ENCODE measurements around the gene SLC2A5.
"Not testable (repeated sequence)": the region's sequence is repeated elsewhere in the genome, so short reads cannot be mapped to it uniquely, and the experiment has no call there.

SLC2A5 gene

DNA sequence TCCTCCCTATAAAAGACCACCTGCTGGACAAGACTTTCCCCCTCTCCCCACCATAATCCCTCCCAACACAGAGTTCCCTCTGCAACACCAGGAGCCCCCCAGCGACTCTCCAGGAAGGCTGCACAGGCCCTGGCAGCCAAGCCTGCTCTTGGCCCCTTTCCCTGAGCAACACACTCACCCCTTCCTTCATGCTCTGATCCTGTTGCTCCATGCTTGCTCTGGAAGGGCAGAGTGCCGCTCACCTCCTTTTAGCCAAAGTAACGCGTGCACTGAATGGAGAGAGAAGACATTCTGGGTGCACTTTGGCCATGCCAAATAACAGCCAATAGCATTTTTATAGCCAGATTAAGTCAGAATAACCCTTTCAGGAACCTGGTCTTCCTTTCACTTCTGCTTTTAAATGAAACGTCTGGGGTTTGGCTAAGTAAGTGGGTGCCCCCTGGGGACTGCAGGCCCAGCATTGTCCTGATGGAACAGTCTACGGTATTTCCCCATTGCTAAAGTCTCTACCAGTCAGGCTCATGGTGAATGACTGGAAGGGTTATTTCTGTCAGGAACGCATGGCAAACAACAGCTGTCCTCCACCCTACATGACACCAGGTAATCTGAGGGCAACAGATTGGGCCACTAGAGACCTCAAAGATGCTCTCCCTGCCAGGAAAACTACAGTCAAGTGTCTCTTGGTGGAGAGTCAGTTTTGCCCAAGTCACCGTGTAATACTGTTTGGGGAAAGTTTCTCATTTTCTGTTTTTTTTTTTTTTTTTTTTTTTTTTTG, at the start of gene SLC2A5:
SLC2A5 (minus strand) TSS at position 310 of the 775 bp plus-strand sequence; CDS start at position 211, 99 bp downstream.
- no peak for DNase-seq (ENCODE audit: low read depth, low spot score)

DNA sequence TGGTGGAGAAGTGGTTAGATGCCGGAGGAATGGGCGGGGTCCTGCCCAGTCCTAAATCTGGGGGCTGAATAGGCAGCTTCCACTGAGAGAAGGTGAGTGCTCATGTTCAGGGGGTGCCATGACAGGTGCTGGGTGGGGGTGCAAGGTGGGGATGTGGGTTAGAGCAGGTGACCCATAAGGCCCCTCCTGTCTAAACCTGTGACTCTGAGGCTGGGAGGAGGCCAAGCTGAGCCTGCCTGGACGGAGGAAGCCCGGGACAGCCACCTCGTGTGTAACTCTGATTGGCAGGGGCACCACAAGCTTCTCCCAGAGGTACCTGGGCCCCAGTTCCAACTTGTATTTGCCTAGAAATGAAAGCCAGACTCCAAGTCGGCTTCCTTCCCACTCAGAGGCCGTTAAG, 48.8 kb upstream of the SLC2A5 start:
- no peak for DNase-seq (ENCODE audit: low read depth, low spot score)

DNA sequence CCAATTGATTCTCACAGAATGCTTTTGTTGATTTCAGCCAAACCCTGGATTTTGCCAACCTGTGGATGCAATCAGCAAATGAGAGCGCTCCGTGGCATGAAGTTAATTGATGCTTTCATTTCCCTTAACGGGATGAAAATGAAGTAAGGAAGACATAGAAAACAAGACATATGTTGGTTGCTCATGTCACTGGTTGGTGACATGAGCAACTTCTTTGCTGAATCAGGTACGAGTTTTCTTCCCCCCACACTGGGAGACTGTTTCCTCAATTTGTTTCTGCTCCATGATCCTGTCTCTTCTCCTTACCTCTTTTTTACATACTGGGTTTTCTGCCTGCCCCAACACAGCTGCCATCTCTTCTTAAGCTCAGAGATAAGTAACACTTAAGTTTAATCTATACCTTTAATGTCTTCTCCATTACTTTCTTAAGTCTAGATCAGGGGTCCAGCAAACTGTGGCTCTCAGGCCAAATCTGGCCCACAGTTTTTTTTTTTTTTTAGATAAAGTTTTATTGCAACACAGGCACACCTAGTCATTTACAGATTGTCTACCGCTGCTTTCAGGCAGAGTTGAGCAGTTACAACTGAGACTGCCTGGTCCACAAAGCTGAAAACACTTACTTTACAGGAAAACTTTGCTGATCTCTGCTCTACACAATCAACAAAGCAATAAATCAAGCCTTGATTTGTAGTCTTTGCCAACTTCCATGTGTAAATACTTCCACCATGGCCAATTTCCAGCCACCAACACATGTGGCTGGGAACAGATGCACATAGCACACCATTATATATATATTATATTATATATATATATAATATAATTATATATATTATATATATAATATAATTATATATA, 46.1 kb upstream of the SLC2A5 start:
- DNase-seq (ENCODE audit: low read depth, low spot score): no peak

GRCh38 chr1:9112961-9113880, 43.8 kb upstream of the SLC2A5 start:
- DNase-seq (ENCODE audit: low read depth, low spot score): no peak

GRCh38 chr1:9111957-9112356, 42.5 kb upstream of the SLC2A5 start:
- DNase-seq (ENCODE audit: low read depth, low spot score): no peak

DNA sequence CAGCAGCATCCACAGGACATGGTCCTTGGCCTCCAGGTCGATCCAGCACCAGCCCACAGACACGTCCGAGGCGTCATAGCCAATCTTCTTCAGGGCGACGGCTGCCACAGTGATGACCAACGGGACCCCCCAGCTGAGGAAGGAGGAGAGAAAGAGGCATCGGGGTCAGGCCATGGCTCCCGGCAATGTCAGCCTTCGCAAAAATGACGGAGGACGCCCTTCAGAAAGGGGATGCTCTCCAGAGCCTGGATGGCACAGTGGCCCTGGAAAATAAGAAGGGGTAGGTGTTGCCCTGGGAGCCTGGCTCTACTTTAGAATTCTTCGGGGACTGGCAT, 41.9 kb upstream of the SLC2A5 start:
- no peak for DNase-seq (ENCODE audit: low read depth, low spot score)

- DNase-seq (ENCODE audit: low read depth, low spot score): peak; percentile 18
Measured at GRCh38 chr1:9110669-9111356, 41.4 kb upstream of the SLC2A5 start.

DNA sequence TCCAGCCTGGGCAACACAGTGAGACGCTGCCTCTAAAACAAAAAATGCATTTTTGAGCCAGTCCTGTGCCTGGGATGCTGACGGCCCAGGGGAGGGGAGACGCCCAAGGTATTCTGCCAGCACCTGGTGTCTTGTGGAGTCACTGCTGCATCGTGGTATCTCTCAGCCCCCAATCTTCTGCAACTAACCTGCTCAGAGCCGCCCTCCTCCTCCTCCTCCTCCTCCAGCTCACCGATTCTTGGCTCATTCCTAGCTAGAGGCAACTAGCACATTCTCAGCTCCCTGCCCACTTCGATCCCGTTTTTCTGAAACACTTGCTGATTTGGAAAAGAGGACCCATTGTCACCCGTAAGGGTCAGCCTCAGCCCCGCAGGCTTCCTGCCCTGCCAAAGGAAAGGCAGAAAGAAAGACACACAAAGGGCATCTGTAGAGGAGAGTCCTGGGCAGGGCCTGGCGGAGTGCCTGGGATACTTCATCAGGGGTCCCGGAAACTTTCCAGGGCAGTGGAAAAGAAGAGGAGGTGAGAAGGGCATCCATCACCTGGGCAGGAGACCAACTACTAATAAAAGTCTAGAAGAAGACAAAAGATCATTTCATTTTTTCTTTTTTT, 38.7 kb upstream of the SLC2A5 start:
- DNase-seq (ENCODE audit: low read depth, low spot score): no peak

GRCh38 chr1:9107136-9107535, 37.7 kb upstream of the SLC2A5 start:
- no peak for DNase-seq (ENCODE audit: low read depth, low spot score)

- no peak for DNase-seq (ENCODE audit: low read depth, low spot score)
Measured at GRCh38 chr1:9106286-9106685, 36.9 kb upstream of the SLC2A5 start.

GRCh38 chr1:9105336-9105867, 36.0 kb upstream of the SLC2A5 start:
- no peak for DNase-seq (ENCODE audit: low read depth, low spot score)

GRCh38 chr1:9101510-9102146, 32.2 kb upstream of the SLC2A5 start:
- DNase-seq (ENCODE audit: low read depth, low spot score): no peak

DNA sequence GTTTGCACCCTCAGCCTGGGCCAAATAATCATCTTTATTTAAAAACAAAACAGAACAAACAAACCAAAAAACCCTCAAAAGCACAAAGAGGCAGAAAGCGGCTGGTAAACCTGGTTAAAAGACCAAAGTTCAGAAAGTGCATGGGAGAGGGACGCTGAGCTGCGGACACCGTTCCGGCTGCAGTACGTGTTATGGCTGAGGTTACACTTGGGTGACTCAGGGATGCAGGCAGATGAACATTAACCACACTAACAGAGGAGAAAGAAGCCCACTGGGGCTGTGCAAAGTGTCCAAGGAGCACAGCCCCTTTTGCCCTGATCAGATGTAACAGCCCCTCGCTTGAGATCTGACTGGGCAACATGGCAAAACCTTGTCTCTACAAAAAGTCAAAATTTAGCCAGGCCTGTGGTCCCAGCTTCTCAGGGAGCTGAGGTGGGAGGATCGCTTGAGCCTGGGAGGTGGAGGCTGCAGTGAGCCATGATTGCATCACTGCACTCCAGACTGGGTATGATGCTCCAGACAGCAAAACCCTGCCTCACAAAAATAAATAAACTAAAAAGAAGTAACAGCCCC, 31.1 kb upstream of the SLC2A5 start:
- no peak for DNase-seq (ENCODE audit: low read depth, low spot score)

GRCh38 chr1:9099555-9099954, 30.1 kb upstream of the SLC2A5 start:
- DNase-seq (ENCODE audit: low read depth, low spot score): no peak

- DNase-seq (ENCODE audit: low read depth, low spot score): no peak
Measured at GRCh38 chr1:9097947-9098705, 28.7 kb upstream of the SLC2A5 start.

GRCh38 chr1:9095818-9096217, 26.4 kb upstream of the SLC2A5 start:
- DNase-seq (ENCODE audit: low read depth, low spot score): no peak

DNA sequence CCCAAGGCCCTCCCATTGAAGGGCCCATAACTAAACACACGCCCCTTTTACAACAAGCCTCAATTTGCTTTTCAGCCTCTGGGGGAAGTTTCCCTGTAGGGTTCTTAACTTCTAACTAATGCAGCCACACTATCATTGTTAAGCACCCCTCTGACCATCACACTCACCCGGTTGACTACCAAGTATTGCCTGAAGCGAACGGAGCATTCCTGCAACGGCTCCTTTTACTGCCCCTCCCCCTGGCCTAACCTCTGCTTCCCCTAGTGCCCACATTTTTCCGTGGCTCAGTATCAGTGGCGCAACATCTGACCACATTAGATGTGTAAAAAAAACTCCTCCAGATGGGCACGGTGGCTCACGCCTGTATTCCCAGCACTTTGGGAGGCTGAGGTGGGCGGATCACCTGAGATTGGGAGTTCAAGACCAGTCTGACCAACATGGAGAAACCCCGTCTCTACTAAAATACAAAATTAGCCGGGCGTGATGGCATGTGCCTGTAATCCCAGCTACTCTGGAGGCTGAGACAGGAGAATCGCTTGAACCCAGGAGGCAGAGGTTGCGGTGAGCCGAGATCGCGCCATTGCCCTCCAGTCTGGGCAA, 24.7 kb upstream of the SLC2A5 start:
- DNase-seq (ENCODE audit: low read depth, low spot score): not testable (repeated sequence)

GRCh38 chr1:9093581-9093980, 24.1 kb upstream of the SLC2A5 start:
- no peak for DNase-seq (ENCODE audit: low read depth, low spot score)

GRCh38 chr1:9093091-9093490, 23.7 kb upstream of the SLC2A5 start:
- no peak for DNase-seq (ENCODE audit: low read depth, low spot score)
